GM23338 (cell line): ENCODE data around the gene POLR3F. TPM values are rescaled to one million over a fixed set of nuclear protein-coding genes. Genes with fewer than 3 reads are reported as not detected.

Experiments used
- ATAC-seq: fragments of 200-7000 bp; cut with Tn5 transposase; 3 replicates; pipeline ENCODE4 v1.9.1; 2020
- DNase-seq: peaks from one replicate; pipeline ENCODE4 v3.0.0-alpha.2; 2015; ENCODE audit warnings: low spot score
- H2AFZ ChIP-seq: fragments of 200-600 bp; sonication (generic); 2 replicates; pipeline ENCODE4 v1.8.0; 2016; ENCODE audit warnings: antibody characterized with exemption, mild to moderate bottlenecking, moderate library complexity
- H3F3A ChIP-seq: fragments of 200-600 bp; sonication (generic); replicated peaks from 2 replicates; pipeline ENCODE4 v1.8.0; 2017; ENCODE audit warnings: antibody characterized with exemption, mixed run types, low read depth
- H3K27ac ChIP-seq: fragments of 200-600 bp; sonication (generic); 2 replicates; pipeline ENCODE4 v1.6.1; 2016; ENCODE audit warnings: low read depth
- H3K27me3 ChIP-seq: fragments of 200-600 bp; sonication (generic); 2 replicates; pipeline ENCODE4 v1.8.0; 2016; ENCODE audit warnings: mild to moderate bottlenecking, mixed run types, moderate library complexity; ENCODE audit not compliant: insufficient read depth
- H3K36me3 ChIP-seq: fragments of 200-600 bp; sonication (generic); 2 replicates; pipeline ENCODE4 v1.8.0; 2016; ENCODE audit warnings: mild to moderate bottlenecking; ENCODE audit not compliant: insufficient read depth
- H3K4me1 ChIP-seq: fragments of 200-600 bp; sonication (generic); 2 replicates; pipeline ENCODE4 v1.8.0; 2016; ENCODE audit warnings: mild to moderate bottlenecking, moderate library complexity; ENCODE audit not compliant: insufficient read depth
- H3K4me2 ChIP-seq: fragments of 200-600 bp; sonication (generic); 2 replicates; pipeline ENCODE4 v1.7.1; 2017; ENCODE audit warnings: mixed run types
- H3K4me3 ChIP-seq: fragments of 200-600 bp; sonication (generic); 2 replicates; pipeline ENCODE4 v1.6.1; 2016; ENCODE audit warnings: mixed run types
- H3K79me2 ChIP-seq: fragments of 200-600 bp; sonication (generic); replicated peaks from 2 replicates; pipeline ENCODE4 v1.8.0; 2017; ENCODE audit warnings: mild to moderate bottlenecking; ENCODE audit not compliant: insufficient read depth
- H3K9me2 ChIP-seq: fragments of 200-600 bp; sonication (generic); 2 replicates; pipeline ENCODE4 v1.8.0; 2017; ENCODE audit not compliant: insufficient read depth
- H4K20me1 ChIP-seq: fragments of 200-600 bp; sonication (generic); replicated peaks from 2 replicates; pipeline ENCODE4 v1.8.0; 2017; ENCODE audit warnings: mild to moderate bottlenecking; ENCODE audit not compliant: insufficient read depth
- H3K27ac Mint-ChIP-seq: 2 replicates; pipeline ENCODE4 v1.8.0; 2020; ENCODE audit warnings: inconsistent platforms, mild to moderate bottlenecking, moderate library complexity, mixed read lengths
- H3K27me3 Mint-ChIP-seq: 3 replicates; pipeline ENCODE4 v1.8.0; 2022; ENCODE audit warnings: low read depth, mild to moderate bottlenecking, moderate library complexity, mixed read lengths, inconsistent platforms; ENCODE audit not compliant: insufficient read depth, poor library complexity
- H3K36me3 Mint-ChIP-seq: 3 replicates; pipeline ENCODE4 v1.8.0; 2021; ENCODE audit warnings: low read depth, mild to moderate bottlenecking, inconsistent platforms, moderate library complexity, mixed read lengths
- H3K4me1 Mint-ChIP-seq: 3 replicates; pipeline ENCODE4 v1.8.0; 2020; ENCODE audit warnings: mild to moderate bottlenecking, inconsistent platforms, mixed read lengths
- H3K4me3 Mint-ChIP-seq: 3 replicates; pipeline ENCODE4 v1.8.0; 2021; ENCODE audit warnings: moderate library complexity, mild to moderate bottlenecking, inconsistent platforms, mixed read lengths
- H3K9me3 Mint-ChIP-seq: 3 replicates; pipeline ENCODE4 v1.8.0; 2020; ENCODE audit warnings: moderate library complexity, mild to moderate bottlenecking, inconsistent platforms, mixed read lengths
- CREB1 ChIP-seq: fragments of 250-450 bp; sonication (Bioruptor Pico); IDR thresholded peaks from 2 replicates; pipeline ENCODE4 v1.5.0; 2020; ENCODE audit warnings: low read depth, mild to moderate bottlenecking, moderate library complexity
- EZH2 ChIP-seq: fragments of 200-600 bp; sonication (generic); IDR thresholded peaks from one replicate; pipeline ENCODE4 v1.8.0; 2017; ENCODE audit warnings: antibody characterized with exemption, mild to moderate bottlenecking, low read depth; ENCODE audit not compliant: unreplicated experiment
- EZH2phosphoT487 ChIP-seq: fragments of 200-600 bp; sonication (generic); IDR thresholded peaks from one replicate; pipeline ENCODE4 v1.8.1; 2018; ENCODE audit warnings: antibody characterized with exemption; ENCODE audit not compliant: unreplicated experiment
- JUNB ChIP-seq: IDR thresholded peaks from one replicate; pipeline ENCODE4 v1.6.1; 2016; ENCODE audit warnings: antibody characterized with exemption; ENCODE audit not compliant: unreplicated experiment
- NANOG ChIP-seq: IDR thresholded peaks from 2 replicates; pipeline ENCODE4 v1.6.1; 2016; ENCODE audit warnings: antibody characterized with exemption, borderline replicate concordance
- POLR2AphosphoS5 ChIP-seq: IDR thresholded peaks from 2 replicates; pipeline ENCODE4 v1.6.1; 2016; ENCODE audit warnings: antibody characterized with exemption, low read depth
- STAT1 ChIP-seq: IDR thresholded peaks from one replicate; pipeline ENCODE4 v1.6.1; 2016; ENCODE audit warnings: antibody characterized with exemption; ENCODE audit not compliant: unreplicated experiment
- ZNF114 ChIP-seq: fragments of 250-450 bp; sonication (Bioruptor Pico); IDR thresholded peaks from 2 replicates; pipeline ENCODE4 v1.5.0; 2020; ENCODE audit warnings: mild to moderate bottlenecking, moderate library complexity
- ZNF331 ChIP-seq: fragments of 250-450 bp; sonication (Bioruptor Pico); IDR thresholded peaks from 2 replicates; pipeline ENCODE4 v1.5.0; 2020; ENCODE audit warnings: low read depth, mild to moderate bottlenecking, moderate library complexity
- polyA plus RNA-seq: library from polyadenylated mRNA; unstranded; fragments of >200 nt; fragmentation: Nextera tagmentation; extraction: Ambion mirVana; gene quantifications from 2 replicates; pipeline ENCODE4 v1.2.1, GENCODE V29; 2016
- total RNA-seq: library from RNA; depleted of rRNA; stranded (reverse); fragments of >200 nt; shearing (Covaris generic); gene quantifications from 2 replicates; pipeline ENCODE4 v1.2.3, GENCODE V29; 2014
- TF ChIP-seq, protein P1 (sequence below): fragments of 250-450 bp; sonication (Bioruptor Pico); IDR thresholded peaks from 2 replicates; pipeline ENCODE4 v1.5.0; 2020; ENCODE audit warnings: mild to moderate bottlenecking, moderate library complexity
- TF ChIP-seq, protein P2 (sequence below), 2 experiments: fragments of 200-600 bp in 1 of 2; sonication (generic) in 1 of 2; conservative IDR thresholded peaks; 2 replicates each; pipeline versions ENCODE4 v1.5.1 to v1.6.1; 2016 to 2017; ENCODE audit warnings: antibody characterized with exemption in 2 of 2, low read depth in 2 of 2, mild to moderate bottlenecking in 2 of 2, moderate library complexity in 1 of 2
- TF ChIP-seq, protein P3 (sequence below): IDR thresholded peaks from one replicate; pipeline ENCODE4 v1.6.1; 2018; ENCODE audit warnings: antibody characterized with exemption; ENCODE audit not compliant: unreplicated experiment
- TF ChIP-seq, protein P4 (sequence below): IDR thresholded peaks from 2 replicates; pipeline ENCODE4 v1.6.1; 2016; ENCODE audit warnings: antibody characterized with exemption

POLR3F gene
- total and polyA plus RNA-seq, 2 experiments from 2014 or later, result 11.0 to 30.6 TPM

DNA sequence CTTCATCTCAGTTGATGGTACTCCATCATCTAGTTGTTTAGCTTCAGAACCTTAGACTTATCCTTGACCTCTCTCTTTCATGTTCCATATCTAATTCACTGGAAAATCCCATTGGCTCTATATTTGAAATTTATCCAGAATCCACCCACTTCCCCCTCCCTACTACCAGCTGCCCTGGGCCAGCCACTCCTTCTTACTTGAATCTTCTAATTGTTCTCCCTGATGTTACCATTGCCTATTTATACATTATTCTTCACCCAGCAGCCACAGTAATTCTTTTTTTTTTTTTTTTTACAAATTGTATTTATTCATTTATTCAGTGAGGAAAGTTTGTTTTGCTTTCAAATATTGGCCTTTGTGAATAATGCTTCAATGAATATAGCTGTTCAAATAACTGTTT is 48.8 kb downstream of the POLR3F start:
- peaks cover 13% of the 10 kb centered on the region for H3K79me2 ChIP-seq
- no peak for DNase-seq
- no peaks in the 10 kb centered on the region for H3K4me1 ChIP-seq
- H3K4me3 Mint-ChIP-seq, result no peak overlapping the region
- H3K4me1 Mint-ChIP-seq, result no peaks in the 10 kb centered on the region
- no peaks in the 10 kb centered on the region; the same call in 1 of the 2 replicates for H4K20me1 ChIP-seq
- H3K4me3 ChIP-seq, result no peak overlapping the region
- no peak overlapping the region for H3K27ac ChIP-seq
- H3K9me2 ChIP-seq, result no peaks in the 10 kb centered on the region
- no peak overlapping the region for H2AFZ ChIP-seq
- H3K27me3 ChIP-seq, result no peaks in the 10 kb centered on the region
- peaks cover 4% of the 10 kb centered on the region; the same call in 1 of the 2 replicates for H3F3A ChIP-seq
- H3K4me2 ChIP-seq, result no peak overlapping the region
- peaks cover 42% of the 10 kb centered on the region for H3K36me3 ChIP-seq
- TF ChIP-seq, protein P1, sequence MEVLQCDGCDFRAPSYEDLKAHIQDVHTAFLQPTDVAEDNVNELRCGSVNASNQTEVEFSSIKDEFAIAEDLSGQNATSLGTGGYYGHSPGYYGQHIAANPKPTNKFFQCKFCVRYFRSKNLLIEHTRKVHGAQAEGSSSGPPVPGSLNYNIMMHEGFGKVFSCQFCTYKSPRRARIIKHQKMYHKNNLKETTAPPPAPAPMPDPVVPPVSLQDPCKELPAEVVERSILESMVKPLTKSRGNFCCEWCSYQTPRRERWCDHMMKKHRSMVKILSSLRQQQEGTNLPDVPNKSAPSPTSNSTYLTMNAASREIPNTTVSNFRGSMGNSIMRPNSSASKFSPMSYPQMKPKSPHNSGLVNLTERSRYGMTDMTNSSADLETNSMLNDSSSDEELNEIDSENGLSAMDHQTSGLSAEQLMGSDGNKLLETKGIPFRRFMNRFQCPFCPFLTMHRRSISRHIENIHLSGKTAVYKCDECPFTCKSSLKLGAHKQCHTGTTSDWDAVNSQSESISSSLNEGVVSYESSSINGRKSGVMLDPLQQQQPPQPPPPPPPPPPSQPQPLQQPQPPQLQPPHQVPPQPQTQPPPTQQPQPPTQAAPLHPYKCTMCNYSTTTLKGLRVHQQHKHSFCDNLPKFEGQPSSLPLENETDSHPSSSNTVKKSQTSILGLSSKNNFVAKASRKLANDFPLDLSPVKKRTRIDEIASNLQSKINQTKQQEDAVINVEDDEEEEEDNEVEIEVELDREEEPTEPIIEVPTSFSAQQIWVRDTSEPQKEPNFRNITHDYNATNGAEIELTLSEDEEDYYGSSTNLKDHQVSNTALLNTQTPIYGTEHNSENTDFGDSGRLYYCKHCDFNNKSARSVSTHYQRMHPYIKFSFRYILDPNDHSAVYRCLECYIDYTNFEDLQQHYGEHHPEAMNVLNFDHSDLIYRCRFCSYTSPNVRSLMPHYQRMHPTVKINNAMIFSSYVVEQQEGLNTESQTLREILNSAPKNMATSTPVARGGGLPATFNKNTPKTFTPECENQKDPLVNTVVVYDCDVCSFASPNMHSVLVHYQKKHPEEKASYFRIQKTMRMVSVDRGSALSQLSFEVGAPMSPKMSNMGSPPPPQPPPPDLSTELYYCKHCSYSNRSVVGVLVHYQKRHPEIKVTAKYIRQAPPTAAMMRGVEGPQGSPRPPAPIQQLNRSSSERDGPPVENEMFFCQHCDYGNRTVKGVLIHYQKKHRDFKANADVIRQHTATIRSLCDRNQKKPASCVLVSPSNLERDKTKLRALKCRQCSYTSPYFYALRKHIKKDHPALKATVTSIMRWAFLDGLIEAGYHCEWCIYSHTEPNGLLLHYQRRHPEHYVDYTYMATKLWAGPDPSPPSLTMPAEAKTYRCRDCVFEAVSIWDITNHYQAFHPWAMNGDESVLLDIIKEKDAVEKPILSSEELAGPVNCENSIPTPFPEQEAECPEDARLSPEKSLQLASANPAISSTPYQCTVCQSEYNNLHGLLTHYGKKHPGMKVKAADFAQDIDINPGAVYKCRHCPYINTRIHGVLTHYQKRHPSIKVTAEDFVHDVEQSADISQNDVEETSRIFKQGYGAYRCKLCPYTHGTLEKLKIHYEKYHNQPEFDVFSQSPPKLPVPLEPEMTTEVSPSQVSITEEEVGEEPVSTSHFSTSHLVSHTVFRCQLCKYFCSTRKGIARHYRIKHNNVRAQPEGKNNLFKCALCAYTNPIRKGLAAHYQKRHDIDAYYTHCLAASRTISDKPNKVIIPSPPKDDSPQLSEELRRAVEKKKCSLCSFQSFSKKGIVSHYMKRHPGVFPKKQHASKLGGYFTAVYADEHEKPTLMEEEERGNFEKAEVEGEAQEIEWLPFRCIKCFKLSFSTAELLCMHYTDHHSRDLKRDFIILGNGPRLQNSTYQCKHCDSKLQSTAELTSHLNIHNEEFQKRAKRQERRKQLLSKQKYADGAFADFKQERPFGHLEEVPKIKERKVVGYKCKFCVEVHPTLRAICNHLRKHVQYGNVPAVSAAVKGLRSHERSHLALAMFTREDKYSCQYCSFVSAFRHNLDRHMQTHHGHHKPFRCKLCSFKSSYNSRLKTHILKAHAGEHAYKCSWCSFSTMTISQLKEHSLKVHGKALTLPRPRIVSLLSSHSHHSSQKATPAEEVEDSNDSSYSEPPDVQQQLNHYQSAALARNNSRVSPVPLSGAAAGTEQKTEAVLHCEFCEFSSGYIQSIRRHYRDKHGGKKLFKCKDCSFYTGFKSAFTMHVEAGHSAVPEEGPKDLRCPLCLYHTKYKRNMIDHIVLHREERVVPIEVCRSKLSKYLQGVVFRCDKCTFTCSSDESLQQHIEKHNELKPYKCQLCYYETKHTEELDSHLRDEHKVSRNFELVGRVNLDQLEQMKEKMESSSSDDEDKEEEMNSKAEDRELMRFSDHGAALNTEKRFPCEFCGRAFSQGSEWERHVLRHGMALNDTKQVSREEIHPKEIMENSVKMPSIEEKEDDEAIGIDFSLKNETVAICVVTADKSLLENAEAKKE, result no peak
- TF ChIP-seq ZNF331, result no peak
- TF ChIP-seq STAT1, result no peak
- no peak for TF ChIP-seq ZNF114 (CRISPR knock-in tag)
- TF ChIP-seq CREB1, result no peak
- TF ChIP-seq EZH2, result no peak
- TF ChIP-seq JUNB, result no peak
- TF ChIP-seq, protein P2, sequence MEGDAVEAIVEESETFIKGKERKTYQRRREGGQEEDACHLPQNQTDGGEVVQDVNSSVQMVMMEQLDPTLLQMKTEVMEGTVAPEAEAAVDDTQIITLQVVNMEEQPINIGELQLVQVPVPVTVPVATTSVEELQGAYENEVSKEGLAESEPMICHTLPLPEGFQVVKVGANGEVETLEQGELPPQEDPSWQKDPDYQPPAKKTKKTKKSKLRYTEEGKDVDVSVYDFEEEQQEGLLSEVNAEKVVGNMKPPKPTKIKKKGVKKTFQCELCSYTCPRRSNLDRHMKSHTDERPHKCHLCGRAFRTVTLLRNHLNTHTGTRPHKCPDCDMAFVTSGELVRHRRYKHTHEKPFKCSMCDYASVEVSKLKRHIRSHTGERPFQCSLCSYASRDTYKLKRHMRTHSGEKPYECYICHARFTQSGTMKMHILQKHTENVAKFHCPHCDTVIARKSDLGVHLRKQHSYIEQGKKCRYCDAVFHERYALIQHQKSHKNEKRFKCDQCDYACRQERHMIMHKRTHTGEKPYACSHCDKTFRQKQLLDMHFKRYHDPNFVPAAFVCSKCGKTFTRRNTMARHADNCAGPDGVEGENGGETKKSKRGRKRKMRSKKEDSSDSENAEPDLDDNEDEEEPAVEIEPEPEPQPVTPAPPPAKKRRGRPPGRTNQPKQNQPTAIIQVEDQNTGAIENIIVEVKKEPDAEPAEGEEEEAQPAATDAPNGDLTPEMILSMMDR (conservative IDR thresholded peaks at IDR 0.05; ENCODE audit: low read depth in 2 of 2), result no peak
- TF ChIP-seq, protein P3, sequence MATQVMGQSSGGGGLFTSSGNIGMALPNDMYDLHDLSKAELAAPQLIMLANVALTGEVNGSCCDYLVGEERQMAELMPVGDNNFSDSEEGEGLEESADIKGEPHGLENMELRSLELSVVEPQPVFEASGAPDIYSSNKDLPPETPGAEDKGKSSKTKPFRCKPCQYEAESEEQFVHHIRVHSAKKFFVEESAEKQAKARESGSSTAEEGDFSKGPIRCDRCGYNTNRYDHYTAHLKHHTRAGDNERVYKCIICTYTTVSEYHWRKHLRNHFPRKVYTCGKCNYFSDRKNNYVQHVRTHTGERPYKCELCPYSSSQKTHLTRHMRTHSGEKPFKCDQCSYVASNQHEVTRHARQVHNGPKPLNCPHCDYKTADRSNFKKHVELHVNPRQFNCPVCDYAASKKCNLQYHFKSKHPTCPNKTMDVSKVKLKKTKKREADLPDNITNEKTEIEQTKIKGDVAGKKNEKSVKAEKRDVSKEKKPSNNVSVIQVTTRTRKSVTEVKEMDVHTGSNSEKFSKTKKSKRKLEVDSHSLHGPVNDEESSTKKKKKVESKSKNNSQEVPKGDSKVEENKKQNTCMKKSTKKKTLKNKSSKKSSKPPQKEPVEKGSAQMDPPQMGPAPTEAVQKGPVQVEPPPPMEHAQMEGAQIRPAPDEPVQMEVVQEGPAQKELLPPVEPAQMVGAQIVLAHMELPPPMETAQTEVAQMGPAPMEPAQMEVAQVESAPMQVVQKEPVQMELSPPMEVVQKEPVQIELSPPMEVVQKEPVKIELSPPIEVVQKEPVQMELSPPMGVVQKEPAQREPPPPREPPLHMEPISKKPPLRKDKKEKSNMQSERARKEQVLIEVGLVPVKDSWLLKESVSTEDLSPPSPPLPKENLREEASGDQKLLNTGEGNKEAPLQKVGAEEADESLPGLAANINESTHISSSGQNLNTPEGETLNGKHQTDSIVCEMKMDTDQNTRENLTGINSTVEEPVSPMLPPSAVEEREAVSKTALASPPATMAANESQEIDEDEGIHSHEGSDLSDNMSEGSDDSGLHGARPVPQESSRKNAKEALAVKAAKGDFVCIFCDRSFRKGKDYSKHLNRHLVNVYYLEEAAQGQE, result no peak
- no peak for TF ChIP-seq NANOG
- TF ChIP-seq POLR2AphosphoS5, result no peak
- TF ChIP-seq EZH2phosphoT487, result no peak
- TF ChIP-seq, protein P4, sequence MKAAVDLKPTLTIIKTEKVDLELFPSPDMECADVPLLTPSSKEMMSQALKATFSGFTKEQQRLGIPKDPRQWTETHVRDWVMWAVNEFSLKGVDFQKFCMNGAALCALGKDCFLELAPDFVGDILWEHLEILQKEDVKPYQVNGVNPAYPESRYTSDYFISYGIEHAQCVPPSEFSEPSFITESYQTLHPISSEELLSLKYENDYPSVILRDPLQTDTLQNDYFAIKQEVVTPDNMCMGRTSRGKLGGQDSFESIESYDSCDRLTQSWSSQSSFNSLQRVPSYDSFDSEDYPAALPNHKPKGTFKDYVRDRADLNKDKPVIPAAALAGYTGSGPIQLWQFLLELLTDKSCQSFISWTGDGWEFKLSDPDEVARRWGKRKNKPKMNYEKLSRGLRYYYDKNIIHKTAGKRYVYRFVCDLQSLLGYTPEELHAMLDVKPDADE, result no peak
- no peak for ATAC-seq
- H3K36me3 Mint-ChIP-seq, result peaks cover 32% of the 10 kb centered on the region
- no peaks in the 10 kb centered on the region for H3K27me3 Mint-ChIP-seq
- H3K9me3 Mint-ChIP-seq, result no peaks in the 10 kb centered on the region
- no peak overlapping the region for H3K27ac Mint-ChIP-seq
